ENCODE data around the gene SAAL1.

SAAL1 gene

DNA sequence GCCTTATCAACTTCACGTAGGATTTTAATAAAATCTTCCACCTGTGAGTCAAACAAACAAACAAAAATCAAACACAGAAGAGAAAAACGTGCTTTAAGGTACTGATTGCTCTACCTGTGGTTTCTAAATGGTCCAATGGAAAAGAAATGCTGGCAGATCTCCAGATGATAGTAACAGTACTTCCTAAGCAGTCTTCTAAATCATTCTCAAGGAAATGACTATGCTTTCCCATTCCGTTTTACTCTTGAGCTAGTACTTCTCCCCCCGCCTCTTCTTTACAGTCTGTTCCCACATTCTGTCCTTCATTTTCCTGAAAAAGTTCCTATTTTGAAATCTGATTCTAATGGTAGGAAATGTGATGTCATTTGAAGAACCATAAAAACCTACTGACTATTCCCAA is 25.4 kb downstream of the SAAL1 start:
- H3K4me3 ChIP-seq (ENCODE audit: low read length): no peak overlapping the region
- no peak overlapping the region for H3K27ac ChIP-seq (ENCODE audit: low read length)
- H3K36me3 ChIP-seq (ENCODE audit: control insufficient read depth, low read depth, low read length): peaks cover 42% of the 10 kb centered on the region

DNA sequence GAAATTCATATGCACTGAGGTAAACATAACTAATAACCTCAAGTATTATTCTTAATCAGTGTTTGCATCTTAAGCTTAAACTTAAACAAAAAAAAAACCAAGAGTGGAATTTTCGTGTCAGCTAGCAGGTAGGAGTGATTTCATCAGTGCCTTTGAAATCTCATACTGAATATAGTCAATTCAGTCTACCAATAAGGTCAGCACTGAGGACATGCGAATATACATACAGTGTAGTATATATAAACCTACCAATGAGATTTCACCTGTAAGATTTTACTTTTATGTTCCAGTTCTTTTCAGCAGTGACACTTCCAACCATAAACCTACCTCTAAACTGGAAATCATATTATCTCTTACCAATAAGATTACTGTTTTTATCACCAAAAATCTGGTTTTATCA is 27.0 kb downstream of the SAAL1 start:
- Histone ChIP-seq H3K27me3 (ENCODE audit: control insufficient read depth, insufficient read depth, low read length) (no peaks in the 10 kb centered on the region), H3K9me3 (ENCODE audit: control insufficient read depth, low read depth, low read length) (no peaks in the 10 kb centered on the region), H3K9ac (ENCODE audit: low read length) (no peak overlapping the region), H3K36me3 (ENCODE audit: control insufficient read depth, low read depth, low read length) (peaks cover 37% of the 10 kb centered on the region), H3K27ac (ENCODE audit: low read length) (no peak overlapping the region), H3K4me1 (ENCODE audit: control insufficient read depth, low read depth, low read length) (no peaks in the 10 kb centered on the region), H3K4me3 (ENCODE audit: low read length) (no peak overlapping the region)

More for the DNA sequence above, 25.4 kb downstream of the SAAL1 start:
- Histone ChIP-seq H3K4me1 (ENCODE audit: control insufficient read depth, low read depth, low read length) (no peaks in the 10 kb centered on the region), H3K27me3 (ENCODE audit: control insufficient read depth, insufficient read depth, low read length) (no peaks in the 10 kb centered on the region), H3K9ac (ENCODE audit: low read length) (no peak overlapping the region), H3K9me3 (ENCODE audit: control insufficient read depth, low read depth, low read length) (no peaks in the 10 kb centered on the region)

DNA sequence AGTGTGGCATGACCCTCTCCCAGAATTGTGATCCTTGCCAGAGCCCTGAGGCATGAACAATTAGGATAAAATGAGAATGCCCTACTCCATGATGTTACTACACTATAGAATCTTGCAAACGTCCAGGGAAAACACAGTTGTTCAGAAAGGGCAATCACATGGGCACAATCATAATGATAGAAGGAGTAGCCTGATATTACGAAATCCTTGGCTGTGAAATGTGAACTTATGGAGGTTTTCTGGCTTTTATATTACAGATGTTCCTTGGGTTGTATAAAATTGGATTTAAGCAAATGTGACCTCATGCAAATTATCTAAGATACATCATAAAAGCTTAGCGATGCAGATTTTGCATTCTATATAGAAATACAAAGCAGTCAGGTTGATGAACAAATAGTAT is 30.4 kb downstream of the SAAL1 start:
- Histone ChIP-seq H3K4me3 (ENCODE audit: low read length) (no peak overlapping the region), H3K27me3 (ENCODE audit: control insufficient read depth, insufficient read depth, low read length) (no peaks in the 10 kb centered on the region), H3K27ac (ENCODE audit: low read length) (no peak overlapping the region), H3K4me1 (ENCODE audit: control insufficient read depth, low read depth, low read length) (no peaks in the 10 kb centered on the region), H3K36me3 (ENCODE audit: control insufficient read depth, low read depth, low read length) (peaks cover 16% of the 10 kb centered on the region), H3K9ac (ENCODE audit: low read length) (no peak overlapping the region), H3K9me3 (ENCODE audit: control insufficient read depth, low read depth, low read length) (no peaks in the 10 kb centered on the region)

DNA sequence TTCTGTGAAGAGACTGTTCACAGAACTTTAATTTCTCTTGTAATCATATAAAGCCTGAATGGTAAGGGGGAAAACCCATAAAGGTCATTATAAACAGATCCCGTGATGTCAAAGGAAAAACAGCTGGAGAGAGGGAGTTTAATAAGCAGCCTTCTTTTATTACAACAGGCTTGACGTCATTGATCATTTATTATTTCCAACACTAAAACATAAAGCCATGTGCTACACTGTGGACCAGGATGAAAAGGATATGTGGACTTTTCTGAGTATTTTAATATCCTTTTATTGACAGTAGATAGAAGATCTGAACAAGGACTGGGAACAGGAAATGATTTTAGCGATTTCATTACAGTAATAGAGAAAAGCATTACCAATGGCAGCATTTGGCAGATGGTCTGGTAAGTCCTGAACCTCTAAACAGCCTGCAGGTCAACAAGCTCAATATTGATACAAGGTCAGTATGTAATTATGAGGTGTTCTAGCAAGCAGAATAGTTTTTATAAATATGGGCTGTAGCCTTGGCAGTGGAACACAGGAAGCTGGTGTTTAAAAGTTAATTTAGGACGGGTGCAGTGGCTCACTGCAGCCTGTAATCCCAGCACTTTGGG is 34.7 kb downstream of the SAAL1 start:
- H3K9ac ChIP-seq (ENCODE audit: low read length): no peak overlapping the region
- H3K27ac ChIP-seq (ENCODE audit: low read length): no peak overlapping the region
- H3K9me3 ChIP-seq (ENCODE audit: control insufficient read depth, low read depth, low read length): no peaks in the 10 kb centered on the region
- H3K27me3 ChIP-seq (ENCODE audit: control insufficient read depth, insufficient read depth, low read length): no peaks in the 10 kb centered on the region
- H3K4me3 ChIP-seq (ENCODE audit: low read length): no peak overlapping the region
- H3K36me3 ChIP-seq (ENCODE audit: control insufficient read depth, low read depth, low read length): no peaks in the 10 kb centered on the region
- H3K4me1 ChIP-seq (ENCODE audit: control insufficient read depth, low read depth, low read length): no peaks in the 10 kb centered on the region

DNA sequence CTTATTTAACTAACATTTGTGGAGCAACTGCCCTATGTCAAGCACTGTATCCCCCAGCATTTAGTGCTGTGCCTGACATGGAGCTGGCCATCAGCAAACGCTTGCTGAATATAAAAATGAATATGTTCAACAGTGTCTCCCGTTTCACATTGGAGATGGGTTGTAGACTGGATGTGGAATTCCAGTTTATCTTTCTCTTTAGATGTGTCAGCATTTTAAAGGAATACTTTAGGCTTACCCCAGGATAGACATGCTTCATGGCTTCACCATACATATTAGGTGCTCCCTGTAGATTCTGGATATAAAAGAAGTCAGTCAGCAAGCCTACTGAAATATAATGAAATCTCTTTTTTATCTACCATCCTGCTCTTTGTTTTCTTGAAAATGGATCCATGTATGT is 38.5 kb downstream of the SAAL1 start:
- H3K4me3 ChIP-seq (ENCODE audit: low read length): no peak overlapping the region
- no peak overlapping the region for H3K9ac ChIP-seq (ENCODE audit: low read length)
- no peak overlapping the region for H3K27ac ChIP-seq (ENCODE audit: low read length)
- H3K9me3 ChIP-seq (ENCODE audit: control insufficient read depth, low read depth, low read length): no peaks in the 10 kb centered on the region
- H3K36me3 ChIP-seq (ENCODE audit: control insufficient read depth, low read depth, low read length): no peaks in the 10 kb centered on the region
- no peaks in the 10 kb centered on the region for H3K27me3 ChIP-seq (ENCODE audit: control insufficient read depth, insufficient read depth, low read length)
- H3K4me1 ChIP-seq (ENCODE audit: control insufficient read depth, low read depth, low read length): no peaks in the 10 kb centered on the region

DNA sequence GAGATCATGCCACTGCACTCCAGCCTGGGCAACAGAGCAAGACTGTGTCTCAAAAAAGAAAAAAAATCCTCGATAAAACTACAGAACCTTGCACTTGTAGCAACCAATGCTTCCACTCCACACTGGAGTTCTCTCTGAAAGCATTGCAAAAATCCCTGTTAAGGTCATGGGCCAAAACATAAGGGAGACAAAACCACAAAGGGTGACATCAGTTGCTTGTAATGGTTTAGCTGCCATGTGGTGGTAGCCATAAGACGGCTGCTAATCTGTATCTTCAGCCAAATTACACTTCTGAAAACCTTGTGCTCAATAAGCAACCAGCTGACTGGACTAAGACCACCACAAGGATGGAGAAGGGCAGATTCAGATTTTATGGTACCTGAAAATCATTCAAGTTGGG is 39.3 kb downstream of the SAAL1 start:
- H3K9me3 ChIP-seq (ENCODE audit: control insufficient read depth, low read depth, low read length): no peaks in the 10 kb centered on the region
- no peaks in the 10 kb centered on the region for H3K36me3 ChIP-seq (ENCODE audit: control insufficient read depth, low read depth, low read length)
- H3K27me3 ChIP-seq (ENCODE audit: control insufficient read depth, insufficient read depth, low read length): no peaks in the 10 kb centered on the region
- no peak overlapping the region for H3K4me3 ChIP-seq (ENCODE audit: low read length)
- H3K9ac ChIP-seq (ENCODE audit: low read length): no peak overlapping the region
- H3K27ac ChIP-seq (ENCODE audit: low read length): no peak overlapping the region
- no peaks in the 10 kb centered on the region for H3K4me1 ChIP-seq (ENCODE audit: control insufficient read depth, low read depth, low read length)

DNA sequence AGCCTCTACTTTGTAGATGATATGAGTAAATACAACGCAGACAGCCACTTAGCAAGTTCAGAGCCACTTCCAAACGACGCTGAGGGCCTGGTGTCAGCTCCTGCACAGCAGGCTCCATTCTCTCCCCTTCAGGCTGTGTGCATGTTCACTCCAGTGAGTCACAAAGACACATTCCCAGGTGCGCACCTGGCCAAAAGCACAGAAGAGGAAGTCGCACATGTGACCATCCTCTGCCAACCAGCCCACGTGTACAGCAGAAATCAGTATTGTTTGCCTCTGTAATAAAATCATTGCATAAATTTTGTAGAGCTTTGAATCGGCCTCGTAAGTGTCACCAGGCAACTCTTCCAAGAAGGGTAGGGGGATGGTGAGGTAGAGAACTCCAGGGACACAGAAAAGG is 40.3 kb downstream of the SAAL1 start:
- Histone ChIP-seq H3K27me3 (ENCODE audit: control insufficient read depth, insufficient read depth, low read length) (no peaks in the 10 kb centered on the region), H3K4me3 (ENCODE audit: low read length) (no peak overlapping the region), H3K4me1 (ENCODE audit: control insufficient read depth, low read depth, low read length) (no peaks in the 10 kb centered on the region)

DNA sequence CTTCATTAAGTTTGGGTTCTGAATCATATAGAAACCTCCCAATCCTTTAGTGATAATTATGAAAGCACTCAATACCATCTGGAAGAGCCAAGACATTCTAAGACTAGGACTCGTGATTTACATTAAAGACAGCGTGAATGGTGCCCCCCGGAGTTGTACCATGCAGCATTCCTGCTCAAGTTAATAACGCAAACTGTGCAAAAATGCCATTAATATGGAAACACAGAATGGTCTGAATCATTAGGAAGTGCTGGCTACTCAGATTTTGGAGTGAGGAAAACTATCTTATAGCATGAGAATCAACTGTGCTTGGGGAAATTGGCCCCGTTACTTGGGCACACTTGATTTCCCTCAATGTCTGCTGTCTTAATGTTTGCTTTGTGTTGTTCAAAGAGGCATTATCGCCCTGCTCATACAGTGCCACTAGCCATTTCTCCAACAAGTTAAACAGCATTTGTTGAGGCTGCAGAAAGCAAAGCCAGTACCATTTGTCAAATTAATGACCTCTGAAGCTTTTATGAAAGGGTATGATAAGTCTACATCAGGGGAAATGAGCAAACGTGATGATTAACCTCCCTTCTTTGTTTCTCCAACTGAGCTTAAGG is 41.3 kb downstream of the SAAL1 start:
- Histone ChIP-seq H3K27me3 (ENCODE audit: control insufficient read depth, insufficient read depth, low read length) (no peaks in the 10 kb centered on the region), H3K27ac (ENCODE audit: low read length) (no peak overlapping the region), H3K36me3 (ENCODE audit: control insufficient read depth, low read depth, low read length) (no peaks in the 10 kb centered on the region), H3K9ac (ENCODE audit: low read length) (no peak overlapping the region), H3K4me1 (ENCODE audit: control insufficient read depth, low read depth, low read length) (no peaks in the 10 kb centered on the region), H3K9me3 (ENCODE audit: control insufficient read depth, low read depth, low read length) (no peaks in the 10 kb centered on the region), H3K4me3 (ENCODE audit: low read length) (no peak overlapping the region)

More for the DNA sequence above, 40.3 kb downstream of the SAAL1 start:
- H3K9me3 ChIP-seq (ENCODE audit: control insufficient read depth, low read depth, low read length): no peaks in the 10 kb centered on the region
- H3K27ac ChIP-seq (ENCODE audit: low read length): no peak overlapping the region
- H3K9ac ChIP-seq (ENCODE audit: low read length): no peak overlapping the region
- H3K36me3 ChIP-seq (ENCODE audit: control insufficient read depth, low read depth, low read length): no peaks in the 10 kb centered on the region

DNA sequence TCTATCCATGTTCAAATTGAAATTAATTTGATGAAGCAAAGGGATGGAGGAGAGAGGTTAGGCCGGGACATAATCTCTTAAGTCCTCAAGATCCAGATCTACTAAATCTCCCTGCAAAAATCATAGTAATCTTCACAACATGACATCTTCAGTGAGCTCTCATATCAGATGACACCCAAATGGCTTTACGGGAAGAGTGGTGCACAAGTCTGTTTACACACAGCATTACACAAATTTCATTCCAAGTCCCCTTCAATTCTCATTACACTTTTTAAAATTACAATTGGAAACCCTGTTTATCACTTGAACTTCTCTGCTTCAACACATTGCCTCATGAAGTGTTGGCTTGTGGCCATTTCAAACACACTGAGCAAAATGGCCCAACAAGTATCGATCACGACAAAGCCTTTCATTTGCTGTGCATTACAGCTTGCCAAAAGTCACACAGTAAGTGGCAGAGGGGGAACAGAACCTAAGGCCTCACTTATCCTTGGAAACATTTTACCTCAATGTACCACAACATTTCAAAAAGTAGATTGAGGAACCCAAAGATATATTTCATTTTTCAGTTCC is 41.9 kb downstream of the SAAL1 start:
- H3K4me1 ChIP-seq (ENCODE audit: control insufficient read depth, low read depth, low read length): no peaks in the 10 kb centered on the region
- no peak overlapping the region for H3K27ac ChIP-seq (ENCODE audit: low read length)
- no peaks in the 10 kb centered on the region for H3K27me3 ChIP-seq (ENCODE audit: control insufficient read depth, insufficient read depth, low read length)
- no peak overlapping the region for H3K4me3 ChIP-seq (ENCODE audit: low read length)
- H3K36me3 ChIP-seq (ENCODE audit: control insufficient read depth, low read depth, low read length): no peaks in the 10 kb centered on the region
- H3K9ac ChIP-seq (ENCODE audit: low read length): no peak overlapping the region
- no peaks in the 10 kb centered on the region for H3K9me3 ChIP-seq (ENCODE audit: control insufficient read depth, low read depth, low read length)

DNA sequence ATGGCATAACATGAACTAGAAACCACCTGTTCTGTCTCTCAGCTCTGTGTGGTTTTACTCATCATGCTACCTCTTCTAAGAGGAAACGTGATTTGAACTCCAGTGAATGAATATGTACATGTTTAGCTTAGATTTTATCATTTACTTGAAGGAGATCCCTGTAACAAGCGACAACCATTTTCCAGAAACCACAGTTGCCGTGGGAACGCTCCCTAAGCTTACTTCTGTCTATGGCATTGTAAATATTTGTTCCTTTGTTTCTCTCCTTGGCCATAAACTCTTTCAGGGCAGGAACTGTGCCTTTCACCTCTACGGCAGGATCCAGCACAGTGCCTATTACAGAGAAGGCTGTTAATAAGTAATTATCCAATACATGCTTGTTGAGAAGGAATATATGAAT is 42.8 kb downstream of the SAAL1 start:
- H3K27ac ChIP-seq (ENCODE audit: low read length): no peak overlapping the region
- no peaks in the 10 kb centered on the region for H3K36me3 ChIP-seq (ENCODE audit: control insufficient read depth, low read depth, low read length)

DNA sequence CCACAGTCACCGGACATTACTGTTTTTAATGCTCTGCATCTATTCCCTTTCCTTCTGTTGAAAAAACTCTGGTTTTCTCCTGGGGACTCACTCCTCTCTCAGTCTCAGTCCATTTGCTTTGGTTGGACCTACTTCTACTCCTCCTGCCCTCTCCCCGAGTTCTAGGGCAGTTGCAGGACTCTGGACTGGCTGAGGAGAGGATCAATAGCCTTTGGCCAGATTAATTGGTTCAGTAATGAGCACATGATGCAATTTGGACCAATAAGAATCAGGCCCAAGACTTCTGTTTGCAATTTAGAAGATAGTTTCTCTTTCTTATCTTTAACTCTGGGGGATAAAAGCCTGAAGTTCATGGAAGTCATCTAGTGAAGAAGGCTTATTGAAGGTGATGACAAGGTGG is 44.5 kb downstream of the SAAL1 start:
- Histone ChIP-seq H3K27me3 (ENCODE audit: control insufficient read depth, insufficient read depth, low read length) (no peaks in the 10 kb centered on the region), H3K9ac (ENCODE audit: low read length) (no peak overlapping the region), H3K4me3 (ENCODE audit: low read length) (no peak overlapping the region), H3K36me3 (ENCODE audit: control insufficient read depth, low read depth, low read length) (no peaks in the 10 kb centered on the region), H3K4me1 (ENCODE audit: control insufficient read depth, low read depth, low read length) (no peaks in the 10 kb centered on the region), H3K9me3 (ENCODE audit: control insufficient read depth, low read depth, low read length) (no peaks in the 10 kb centered on the region), H3K27ac (ENCODE audit: low read length) (no peak overlapping the region)

More for the DNA sequence above, 42.8 kb downstream of the SAAL1 start:
- Histone ChIP-seq H3K27me3 (ENCODE audit: control insufficient read depth, insufficient read depth, low read length) (no peaks in the 10 kb centered on the region), H3K9ac (ENCODE audit: low read length) (no peak overlapping the region), H3K9me3 (ENCODE audit: control insufficient read depth, low read depth, low read length) (no peaks in the 10 kb centered on the region), H3K4me3 (ENCODE audit: low read length) (no peak overlapping the region), H3K4me1 (ENCODE audit: control insufficient read depth, low read depth, low read length) (no peaks in the 10 kb centered on the region)

DNA sequence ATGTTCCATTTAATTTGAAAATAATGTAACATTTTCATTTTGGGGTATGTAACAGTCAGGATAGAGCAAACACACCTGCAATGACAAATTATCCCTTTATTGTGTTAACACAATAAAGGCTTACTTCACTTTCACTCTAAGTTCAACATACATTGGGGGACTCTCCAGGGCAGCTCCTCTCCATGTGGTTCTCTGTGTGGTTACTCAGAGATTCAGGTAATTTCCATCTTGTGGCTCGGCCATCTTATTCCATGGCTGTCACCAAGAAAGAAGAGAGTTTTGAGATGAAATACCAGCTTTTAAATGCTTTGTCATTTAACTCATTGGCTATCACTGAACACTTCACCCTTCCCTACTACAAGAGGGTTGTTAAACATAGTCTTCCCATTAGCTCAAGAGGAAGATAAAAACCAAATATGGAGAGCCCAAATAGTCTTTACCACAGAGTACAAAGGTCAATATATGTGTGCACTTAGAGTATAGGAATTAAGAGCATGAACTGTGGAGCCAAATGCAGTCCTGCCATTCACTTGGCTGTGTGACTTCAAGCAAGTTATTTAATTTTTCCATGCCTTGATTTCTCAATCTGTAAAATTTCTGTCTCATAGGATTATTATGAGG is 49.2 kb downstream of the SAAL1 start:
- Histone ChIP-seq H3K4me3 (ENCODE audit: low read length) (no peak overlapping the region), H3K27me3 (ENCODE audit: control insufficient read depth, insufficient read depth, low read length) (no peaks in the 10 kb centered on the region), H3K27ac (ENCODE audit: low read length) (no peak overlapping the region), H3K4me1 (ENCODE audit: control insufficient read depth, low read depth, low read length) (no peaks in the 10 kb centered on the region), H3K9ac (ENCODE audit: low read length) (no peak overlapping the region), H3K9me3 (ENCODE audit: control insufficient read depth, low read depth, low read length) (no peaks in the 10 kb centered on the region), H3K36me3 (ENCODE audit: control insufficient read depth, low read depth, low read length) (no peaks in the 10 kb centered on the region)
